Ramos (cell line): ENCODE measurements around the gene TFPT.

Experiments used
- in situ Hi-C: fragments of 300-500 bp; cut with MboI; formaldehyde crosslinking; loops from one replicate; pipeline ENCODE4 v1.14.3; 2022; ENCODE audit warnings: low sequenced_read_pairs; ENCODE audit not compliant: unreplicated experiment

TFPT gene

DNA sequence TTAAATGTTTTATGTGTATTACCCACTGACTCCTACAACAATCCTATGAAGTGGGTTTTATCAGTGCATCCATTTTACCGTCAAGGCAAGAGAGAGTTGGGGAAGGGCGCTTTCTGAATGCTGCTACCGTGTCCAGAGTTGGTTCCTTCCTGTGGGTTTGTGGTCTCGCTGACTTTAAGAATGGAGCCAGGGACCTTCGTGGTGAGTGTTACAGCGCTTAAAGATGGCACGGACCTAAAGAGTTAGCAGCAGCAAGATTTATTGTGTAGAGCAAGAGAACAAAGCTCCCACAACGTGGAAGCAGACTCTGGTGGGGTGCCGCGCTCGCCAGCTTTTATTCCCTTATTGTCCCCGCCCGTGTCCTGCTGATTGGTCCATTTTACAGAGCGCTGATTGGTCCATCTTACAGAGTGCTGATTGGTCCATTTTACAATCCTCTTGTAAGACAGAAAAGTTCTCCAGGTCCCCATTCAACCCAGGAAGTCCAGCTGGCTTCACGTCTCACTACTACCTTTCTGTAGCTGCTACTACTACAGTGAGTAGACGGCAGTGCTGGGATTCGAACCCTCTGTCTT is 20.9 kb downstream of the TFPT start:
- in situ Hi-C loops, result no loop called here

DNA sequence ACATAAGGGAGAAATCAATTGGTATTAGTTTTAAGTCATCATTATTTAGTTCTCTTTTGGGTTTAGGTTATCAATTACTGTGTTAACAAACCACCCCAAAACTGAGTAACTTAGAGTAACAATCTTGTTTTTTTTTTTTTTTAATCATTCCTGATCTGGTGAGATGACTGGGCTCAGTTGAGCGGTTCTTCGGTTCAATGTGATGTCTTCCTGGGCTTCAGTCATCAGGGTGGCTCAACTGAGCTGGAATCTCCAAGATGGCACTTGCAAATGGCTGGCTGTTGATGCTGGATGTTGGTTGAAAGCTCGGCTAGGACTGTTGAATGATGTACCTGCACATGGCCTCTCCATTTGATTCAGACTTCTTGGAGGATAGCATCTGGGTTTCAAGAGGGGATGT is 31.0 kb downstream of the TFPT start:
- in situ Hi-C loops, result no loop called here

DNA sequence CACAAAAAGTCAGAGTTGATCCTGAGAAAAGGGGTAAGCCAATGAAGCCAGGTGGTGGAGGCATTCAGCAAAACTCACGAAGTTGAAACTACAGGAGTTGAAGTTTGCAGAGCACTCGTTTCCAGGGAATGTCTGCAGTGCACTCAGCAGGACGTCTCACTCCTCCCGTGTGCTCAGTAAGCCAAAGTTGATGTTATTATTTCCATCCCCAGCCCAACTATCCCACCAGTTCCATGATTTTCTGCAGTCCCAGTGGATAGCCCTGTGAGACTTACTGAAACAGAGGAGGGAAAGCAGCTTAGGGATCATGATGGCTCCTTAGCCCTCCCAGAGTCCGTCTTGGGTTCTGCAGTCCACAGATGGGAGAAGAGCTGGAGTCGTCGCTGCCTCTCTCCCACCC is 34.4 kb downstream of the TFPT start, which contains the start of gene TARM1:
Gene TARM1, minus strand, starts transcription at position 334 of the 400 bp plus-strand sequence. Its CDS starts 25 bp downstream, at position 309.
- in situ Hi-C loops, result no loop called here

DNA sequence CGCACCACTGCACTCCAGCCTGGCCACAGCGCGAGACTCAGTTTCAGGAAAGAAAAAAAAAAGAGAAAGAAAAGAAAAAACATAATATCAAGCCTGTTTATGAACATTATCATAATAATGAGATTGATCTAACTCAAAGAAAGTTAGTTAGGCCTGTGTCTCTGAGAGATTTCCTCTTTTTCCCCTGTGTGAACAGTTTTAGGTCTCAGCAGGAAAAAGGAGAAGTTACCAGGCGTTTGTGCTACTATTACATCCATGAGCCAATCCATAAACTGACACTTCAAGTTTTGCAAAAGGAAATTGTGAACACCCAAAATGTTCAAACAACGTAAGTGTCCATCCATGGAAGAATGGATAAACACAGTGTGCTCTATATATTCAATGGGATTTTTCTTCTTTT is 38.1 kb downstream of the TFPT start:
- in situ Hi-C loops, result no loop called here

DNA sequence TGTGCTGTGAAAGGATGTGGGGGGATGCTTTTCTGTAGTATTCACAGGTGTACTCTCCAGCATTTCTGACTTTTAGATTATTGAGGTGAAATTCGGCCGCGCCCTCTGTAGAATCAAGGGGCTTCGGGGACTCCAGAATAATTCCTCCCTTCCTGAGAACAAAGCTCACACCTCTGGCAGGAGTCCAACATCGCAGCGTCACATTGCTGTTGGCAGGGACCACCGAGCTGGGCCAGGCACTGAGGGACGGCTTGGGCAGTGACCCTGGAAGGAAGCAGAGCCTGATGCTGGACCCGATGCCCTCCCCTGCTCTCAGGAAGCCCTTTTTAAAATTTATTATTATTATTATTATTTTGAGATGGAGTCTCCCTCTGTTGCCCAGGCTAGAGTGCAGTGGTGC is 40.6 kb downstream of the TFPT start:
- in situ Hi-C loops, result no loop called here

DNA sequence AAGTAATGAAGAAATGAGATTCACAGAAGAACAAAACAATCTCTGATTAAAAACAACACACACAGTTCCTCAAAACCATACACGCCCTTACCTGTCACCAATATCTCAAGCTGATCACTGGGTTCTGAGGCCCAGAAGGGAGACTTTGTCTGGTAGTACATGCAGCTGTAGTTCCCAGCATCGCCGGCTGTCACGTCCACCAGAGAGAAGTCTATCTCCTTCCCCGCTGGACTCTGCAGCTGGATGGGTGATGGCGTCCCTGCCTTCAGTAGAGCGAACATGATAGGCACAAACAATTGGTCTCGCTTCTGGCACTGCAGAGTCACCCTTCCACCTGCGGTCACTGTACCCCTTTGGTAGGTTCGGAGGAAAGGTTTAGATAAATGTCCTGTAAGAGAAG is 41.6 kb downstream of the TFPT start:
- in situ Hi-C loops, result no loop called here

DNA sequence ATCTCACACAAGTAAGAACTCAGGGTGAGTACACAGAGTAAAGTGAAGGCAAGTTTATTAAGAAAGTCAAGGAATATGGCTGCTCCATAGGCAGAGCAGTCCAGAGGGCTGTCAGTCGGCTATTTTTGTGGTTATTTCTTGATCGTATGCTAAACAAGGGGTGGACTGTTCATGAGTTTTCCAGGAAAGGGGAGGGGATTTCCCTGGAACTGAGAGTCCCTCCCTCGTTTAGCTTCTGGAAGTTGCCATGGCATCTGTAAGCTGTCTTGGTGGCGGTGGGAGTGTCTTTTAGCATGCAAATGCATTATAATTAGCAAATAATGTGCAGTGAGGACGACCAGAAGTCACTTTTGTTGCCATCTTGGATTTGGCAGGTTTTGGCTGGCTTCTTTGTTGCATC is 46.0 kb downstream of the TFPT start:
- in situ Hi-C loops, result no loop called here

DNA sequence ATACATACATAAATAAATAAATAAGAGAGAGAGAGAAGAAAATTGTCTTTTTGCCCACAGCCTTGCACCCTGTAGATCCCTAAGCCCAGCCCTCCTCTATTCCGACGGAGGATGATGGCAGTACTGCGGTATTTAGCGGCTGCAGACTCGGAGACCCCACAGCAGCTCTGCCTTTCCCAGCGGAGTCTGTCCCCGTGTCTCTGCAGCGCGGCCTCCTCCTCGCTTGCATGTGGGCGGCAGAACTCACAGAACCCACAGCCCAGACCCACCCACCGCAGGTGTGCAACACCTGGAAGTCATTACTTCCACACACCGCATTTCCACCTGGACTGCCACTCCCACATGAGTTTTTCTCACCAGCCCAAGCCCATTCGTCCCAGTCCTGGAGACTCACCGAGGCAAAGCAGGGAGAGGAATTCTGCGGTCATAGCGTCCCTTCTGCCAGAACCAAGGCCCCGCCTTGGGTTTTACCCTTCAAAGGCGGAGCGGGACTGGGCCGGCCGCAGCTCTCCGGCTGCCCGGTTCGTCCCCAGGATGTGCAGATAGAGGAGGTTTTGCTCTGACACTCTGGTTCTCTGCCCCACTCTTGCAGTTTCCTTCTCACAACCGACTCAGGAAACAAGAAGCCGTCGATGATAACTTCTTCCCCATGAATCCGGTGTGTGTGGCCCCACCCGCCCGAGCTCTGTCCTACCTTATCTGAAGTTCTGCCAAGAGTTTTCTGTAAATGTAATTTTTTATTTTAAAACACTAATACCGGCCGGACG is 51.9 kb downstream of the TFPT start, which contains the start of gene VSTM1:
Gene VSTM1, minus strand, starts transcription at position 548 of the 767 bp plus-strand sequence. Its CDS starts 120 bp downstream, at position 428.
- in situ Hi-C loops, result no loop called here

DNA sequence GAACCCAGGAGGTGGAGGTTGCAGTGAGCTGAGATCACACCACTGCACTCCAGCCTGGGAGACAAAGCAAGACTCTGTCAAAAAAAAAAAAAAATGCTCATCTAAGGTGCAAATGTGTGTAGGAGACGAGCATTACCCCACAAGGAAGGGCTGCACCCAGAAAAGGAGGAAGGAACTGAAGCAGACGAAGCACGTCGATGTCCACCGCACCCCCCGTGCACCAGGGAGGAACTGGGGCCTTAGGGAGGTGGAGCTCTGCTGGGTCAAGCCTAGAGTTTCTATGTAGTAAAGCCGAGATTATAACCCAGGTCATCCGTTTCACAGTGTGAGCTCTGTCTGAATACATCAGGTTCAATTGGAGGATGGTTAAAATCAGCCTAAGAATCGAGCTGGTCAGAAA is 52.8 kb downstream of the TFPT start:
- in situ Hi-C loops, result no loop called here
